DOHH2 (cell line): ENCODE results near the gene RNF11.

Source experiments
- H3F3A ChIP-seq: fragments of 200-600 bp; sonication (generic), shearing (Covaris generic); 2 replicates; pipeline ENCODE4 v1.6.0; 2016; ENCODE audit warnings: antibody characterized with exemption, mild to moderate bottlenecking; ENCODE audit not compliant: control insufficient read depth, insufficient read depth
- H3K27ac ChIP-seq: fragments of 200-600 bp; sonication (generic); 2 replicates; pipeline ENCODE4 v1.5.1; 2014; ENCODE audit warnings: low read depth, mild to moderate bottlenecking, low read length, moderate library complexity
- H3K27me3 ChIP-seq: fragments of 200-600 bp; sonication (generic); 2 replicates; pipeline ENCODE4 v1.6.1; 2014; ENCODE audit warnings: mild to moderate bottlenecking, low read length, mixed read lengths; ENCODE audit not compliant: control insufficient read depth
- H3K36me3 ChIP-seq: fragments of 200-600 bp; sonication (generic); 2 replicates; pipeline ENCODE4 v1.6.1; 2014; ENCODE audit warnings: mild to moderate bottlenecking, low read length, moderate library complexity, mixed read lengths; ENCODE audit not compliant: control insufficient read depth
- H3K4me1 ChIP-seq: fragments of 200-600 bp; sonication (generic); 2 replicates; pipeline ENCODE4 v1.6.1; 2014; ENCODE audit warnings: mild to moderate bottlenecking, low read length, mixed read lengths; ENCODE audit not compliant: control insufficient read depth
- H3K4me2 ChIP-seq: fragments of 200-600 bp; sonication (generic); 2 replicates; pipeline ENCODE4 v1.6.0; 2014; ENCODE audit warnings: mild to moderate bottlenecking, low read length, moderate library complexity
- H3K4me3 ChIP-seq: fragments of 200-600 bp; sonication (generic); 2 replicates; pipeline ENCODE4 v1.5.1; 2014; ENCODE audit warnings: mild to moderate bottlenecking, low read length, mixed read lengths
- H3K79me2 ChIP-seq: fragments of 200-600 bp; sonication (generic); 2 replicates; pipeline ENCODE4 v1.6.1; 2014; ENCODE audit warnings: mild to moderate bottlenecking, low read length, mixed read lengths; ENCODE audit not compliant: control insufficient read depth
- H3K9me2 ChIP-seq: fragments of 200-600 bp; sonication (generic); replicated peaks from 2 replicates; pipeline ENCODE4 v1.6.1; 2014; ENCODE audit warnings: mild to moderate bottlenecking, low read length, mixed read lengths; ENCODE audit not compliant: control insufficient read depth
- H3K9me3 ChIP-seq: fragments of 200-600 bp; sonication (generic); 2 replicates; pipeline ENCODE4 v1.6.1; 2014; ENCODE audit warnings: antibody characterized with exemption, low read length, mixed read lengths; ENCODE audit not compliant: control insufficient read depth, insufficient read depth
- H4K20me1 ChIP-seq: fragments of 200-600 bp; sonication (generic); 2 replicates; pipeline ENCODE4 v1.6.0; 2014; ENCODE audit warnings: low read depth, mild to moderate bottlenecking, antibody characterized with exemption, low read length, moderate library complexity; ENCODE audit not compliant: control insufficient read depth, insufficient read depth
- CTCF ChIP-seq: fragments of 200-600 bp; sonication (generic); IDR thresholded peaks from one replicate; pipeline ENCODE4 v1.5.1; 2014; ENCODE audit warnings: antibody characterized with exemption, mild to moderate bottlenecking, low read depth, low read length; ENCODE audit not compliant: poor library complexity, severe bottlenecking
- EZH2phosphoT487 ChIP-seq: fragments of 200-600 bp; sonication (generic); IDR thresholded peaks from 2 replicates; pipeline ENCODE4 v1.6.1; 2017; ENCODE audit warnings: borderline replicate concordance, mild to moderate bottlenecking, antibody characterized with exemption, low read length, moderate library complexity, mixed read lengths

RNF11 gene

DNA sequence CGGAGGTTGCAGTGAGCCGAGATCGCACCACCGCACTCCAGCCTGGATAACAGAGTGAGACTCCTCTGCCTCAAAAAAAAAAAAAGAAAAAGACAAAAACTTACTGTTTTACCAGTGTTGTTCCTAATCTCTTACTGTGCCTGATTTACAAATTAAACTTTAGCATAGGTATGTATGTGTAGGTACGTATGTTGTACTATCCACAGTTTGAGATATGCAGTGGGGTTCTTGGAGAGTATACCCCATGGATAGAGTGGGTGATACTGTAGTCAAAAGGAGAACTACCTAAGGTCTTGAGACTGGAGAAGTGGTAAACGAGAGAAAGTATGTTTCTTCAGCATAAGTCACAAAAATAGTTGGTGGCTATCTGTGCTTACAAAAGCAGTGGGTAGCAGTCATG, 38.6 kb downstream of the RNF11 start:
- Histone ChIP-seq H3K79me2 (no peaks in the 10 kb centered on the region), H3K9me3 (no peaks in the 10 kb centered on the region), H3K36me3 (no peaks in the 10 kb centered on the region)

GRCh38 chr1:51276286-51276685, 40.2 kb downstream of the RNF11 start:
- Histone ChIP-seq H4K20me1 (no peaks in the 10 kb centered on the region), H3K4me2 (no peak overlapping the region), H3K9me2 (no peaks in the 10 kb centered on the region), H3K27me3 (peaks cover 4% of the 10 kb centered on the region), H3K4me3 (no peak overlapping the region), H3K36me3 (no peaks in the 10 kb centered on the region), H3K79me2 (no peaks in the 10 kb centered on the region), H3K27ac (no peak overlapping the region), H3K4me1 (no peaks in the 10 kb centered on the region), H3F3A (no peaks in the 10 kb centered on the region), H3K9me3 (no peaks in the 10 kb centered on the region)
- no peak for TF ChIP-seq EZH2phosphoT487
- TF ChIP-seq CTCF = no peak

More for the DNA sequence above, 38.6 kb downstream of the RNF11 start:
- Histone ChIP-seq H3K27ac (no peak overlapping the region), H3K4me1 (no peaks in the 10 kb centered on the region), H3K4me2 (no peak overlapping the region), H3K4me3 (no peak overlapping the region), H3F3A (no peaks in the 10 kb centered on the region), H3K9me2 (no peaks in the 10 kb centered on the region), H3K27me3 (peaks cover 18% of the 10 kb centered on the region), H4K20me1 (no peaks in the 10 kb centered on the region)
- no peak for TF ChIP-seq EZH2phosphoT487
- TF ChIP-seq CTCF = no peak

DNA sequence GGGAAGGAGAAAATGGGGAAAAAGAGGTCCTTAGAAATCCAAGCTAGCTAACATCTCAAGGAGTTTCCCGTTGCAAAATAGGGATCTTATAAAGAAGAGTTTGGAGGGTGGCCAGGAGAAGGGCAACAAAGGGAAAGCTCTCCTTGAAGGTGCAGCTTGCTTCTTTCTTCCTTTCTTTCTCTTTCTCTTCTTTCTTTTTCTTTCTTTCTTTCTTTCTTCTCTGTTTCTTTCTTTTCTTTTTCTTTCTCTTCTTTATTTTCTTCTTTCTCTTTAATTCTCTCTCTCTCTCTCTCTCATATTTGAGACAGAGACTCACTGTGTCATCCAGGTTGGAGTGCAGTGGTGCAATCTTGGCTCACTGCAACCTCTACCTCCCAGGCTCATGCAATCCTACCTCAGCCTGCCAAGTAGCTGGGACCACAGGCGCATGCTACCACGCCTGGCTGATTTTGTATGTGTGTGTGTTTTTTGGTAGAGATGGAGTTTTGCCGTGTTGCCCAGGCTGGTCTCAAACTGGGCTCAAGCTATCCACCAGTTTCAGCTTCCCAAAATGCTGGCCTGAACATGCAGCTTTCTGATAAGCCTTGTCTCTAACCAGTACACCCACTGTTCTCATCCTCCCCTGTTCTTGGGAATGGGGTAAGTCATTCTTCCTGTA, 44.4 kb downstream of the RNF11 start:
- H3K4me2 ChIP-seq = no peak overlapping the region
- H4K20me1 ChIP-seq = no peaks in the 10 kb centered on the region
- TF ChIP-seq EZH2phosphoT487 = no peak
- no peak for TF ChIP-seq CTCF
- no peaks in the 10 kb centered on the region for H3K9me2 ChIP-seq
- H3K9me3 ChIP-seq = no peaks in the 10 kb centered on the region
- H3K27me3 ChIP-seq = peaks cover 18% of the 10 kb centered on the region
- no peaks in the 10 kb centered on the region for H3F3A ChIP-seq
- no peaks in the 10 kb centered on the region for H3K79me2 ChIP-seq
- H3K4me1 ChIP-seq = no peaks in the 10 kb centered on the region
- no peak overlapping the region for H3K27ac ChIP-seq
- H3K4me3 ChIP-seq = no peak overlapping the region
- H3K36me3 ChIP-seq = no peaks in the 10 kb centered on the region
